Mammary epithelial cell (primary cell): ENCODE data around the gene HNRNPR.

ENCODE experiments used
- EZH2 ChIP-seq: IDR thresholded peaks from 2 replicates; pipeline ENCODE4 v1.6.1; 2012; ENCODE audit warnings: low read length, inconsistent platforms, borderline replicate concordance
- TF ChIP-seq, protein P1 (sequence below), 2 donors: IDR thresholded peaks in 1 of 2; conservative IDR thresholded peaks in 1 of 2; 2 replicates each; pipeline ENCODE4 v1.5.1; 2011 to 2012; ENCODE audit warnings: inconsistent platforms in 2 of 2, low read length in 2 of 2, mild to moderate bottlenecking in 2 of 2, control low read depth in 1 of 2, low read depth in 1 of 2; ENCODE audit not compliant: insufficient read depth in 1 of 2; ENCODE audit errors: extremely low read depth in 1 of 2

DNA sequence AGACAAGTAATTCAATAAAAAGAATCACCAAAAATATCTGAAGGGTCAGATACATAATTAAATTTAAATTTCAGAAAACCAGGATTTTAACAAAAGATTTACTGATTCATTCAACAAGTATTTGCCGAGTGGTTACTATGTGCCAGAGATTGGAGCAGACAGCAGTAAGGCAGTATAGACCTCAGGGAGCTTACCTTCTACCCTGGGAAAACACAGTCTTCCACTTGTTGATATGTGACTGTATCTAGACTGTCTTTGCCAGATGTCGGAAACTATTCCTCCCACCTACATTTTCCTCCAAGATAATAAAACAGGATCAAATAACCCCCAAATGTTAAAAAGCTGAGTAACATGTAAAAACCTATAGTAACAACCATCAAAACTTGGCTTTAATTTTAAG is 6.2 kb downstream of the HNRNPR start:
- TF ChIP-seq, protein P1, sequence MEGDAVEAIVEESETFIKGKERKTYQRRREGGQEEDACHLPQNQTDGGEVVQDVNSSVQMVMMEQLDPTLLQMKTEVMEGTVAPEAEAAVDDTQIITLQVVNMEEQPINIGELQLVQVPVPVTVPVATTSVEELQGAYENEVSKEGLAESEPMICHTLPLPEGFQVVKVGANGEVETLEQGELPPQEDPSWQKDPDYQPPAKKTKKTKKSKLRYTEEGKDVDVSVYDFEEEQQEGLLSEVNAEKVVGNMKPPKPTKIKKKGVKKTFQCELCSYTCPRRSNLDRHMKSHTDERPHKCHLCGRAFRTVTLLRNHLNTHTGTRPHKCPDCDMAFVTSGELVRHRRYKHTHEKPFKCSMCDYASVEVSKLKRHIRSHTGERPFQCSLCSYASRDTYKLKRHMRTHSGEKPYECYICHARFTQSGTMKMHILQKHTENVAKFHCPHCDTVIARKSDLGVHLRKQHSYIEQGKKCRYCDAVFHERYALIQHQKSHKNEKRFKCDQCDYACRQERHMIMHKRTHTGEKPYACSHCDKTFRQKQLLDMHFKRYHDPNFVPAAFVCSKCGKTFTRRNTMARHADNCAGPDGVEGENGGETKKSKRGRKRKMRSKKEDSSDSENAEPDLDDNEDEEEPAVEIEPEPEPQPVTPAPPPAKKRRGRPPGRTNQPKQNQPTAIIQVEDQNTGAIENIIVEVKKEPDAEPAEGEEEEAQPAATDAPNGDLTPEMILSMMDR (conservative IDR thresholded peaks at IDR 0.05 in 1 of 2, IDR thresholded peaks at IDR 0.05 in 1 of 2; ENCODE audit: extremely low read depth in 1 of 2, insufficient read depth in 1 of 2, low read depth in 1 of 2, low read length in 2 of 2): no peak
- TF ChIP-seq EZH2: no peak
